RCC 7860 (cell line): Measurements from ENCODE around the gene TADA2A.

Source experiments
- DNase-seq: peaks from one replicate; pipeline ENCODE4 v3.0.0-alpha.2; 2015; ENCODE audit warnings: low spot score
- FAIRE-seq: peaks from 2 replicates; lab custom pipeline; 2012; peaks lifted over from hg19 to GRCh38; lab: Jason Lieb, UNC

The TADA2A gene

DNA sequence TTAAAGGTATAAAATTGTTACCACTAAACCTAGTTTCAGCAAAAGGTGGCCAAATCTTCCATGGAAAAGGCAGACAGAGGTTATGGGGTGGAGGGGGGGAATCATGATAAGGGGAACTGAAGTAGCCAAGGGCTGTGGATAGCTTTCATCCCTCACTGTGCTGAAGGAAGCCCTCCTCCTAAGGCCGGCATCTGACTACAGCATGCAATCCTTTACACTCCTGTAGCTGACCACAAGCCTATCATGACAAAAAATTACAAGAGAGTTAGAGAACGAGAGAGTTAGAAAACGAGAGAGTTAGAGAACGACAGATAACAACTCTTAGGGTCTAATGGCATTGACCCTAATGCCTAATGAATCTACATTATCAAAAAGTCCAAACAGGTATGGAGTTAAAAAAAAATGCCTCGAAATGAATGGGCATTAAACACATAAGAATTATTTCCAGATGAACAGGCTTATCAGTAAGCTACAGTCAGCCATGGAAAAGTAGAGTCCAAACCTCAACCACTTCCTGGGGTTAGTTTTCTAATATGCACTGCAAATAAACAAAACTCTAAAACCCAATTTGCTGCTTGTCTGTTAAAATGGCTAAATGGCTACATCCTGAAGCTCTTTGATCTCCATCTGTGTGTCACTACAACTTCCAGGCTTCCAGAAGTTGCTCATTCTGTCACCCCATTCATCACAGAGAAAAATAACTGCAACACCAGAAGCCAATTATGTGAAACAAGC, 112.7 kb downstream of the TADA2A start:
- no peak for FAIRE-seq

DNA sequence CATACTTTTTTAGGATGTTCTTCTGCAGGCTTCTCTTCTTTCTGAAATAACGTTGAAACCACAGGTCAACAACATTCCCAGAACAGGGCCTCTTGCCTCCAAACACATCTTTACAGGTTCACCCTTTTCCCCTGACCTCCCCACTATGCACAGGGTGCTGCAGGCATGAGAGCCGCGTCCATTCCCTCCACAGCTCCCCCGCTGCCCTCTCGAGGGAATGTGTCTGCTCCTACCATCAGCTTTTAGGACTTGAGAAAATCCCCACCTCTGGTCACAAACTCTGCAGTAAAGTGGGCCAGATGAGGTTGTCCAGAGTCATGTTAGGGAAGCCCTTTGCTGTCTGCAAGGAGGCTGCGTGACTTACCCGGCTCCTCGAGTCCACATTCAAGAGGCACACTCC, 113.5 kb downstream of the TADA2A start:
- FAIRE-seq (no peak), DNase-seq (no peak)

More for the DNA sequence above, 112.7 kb downstream of the TADA2A start:
- no peak for DNase-seq

DNA sequence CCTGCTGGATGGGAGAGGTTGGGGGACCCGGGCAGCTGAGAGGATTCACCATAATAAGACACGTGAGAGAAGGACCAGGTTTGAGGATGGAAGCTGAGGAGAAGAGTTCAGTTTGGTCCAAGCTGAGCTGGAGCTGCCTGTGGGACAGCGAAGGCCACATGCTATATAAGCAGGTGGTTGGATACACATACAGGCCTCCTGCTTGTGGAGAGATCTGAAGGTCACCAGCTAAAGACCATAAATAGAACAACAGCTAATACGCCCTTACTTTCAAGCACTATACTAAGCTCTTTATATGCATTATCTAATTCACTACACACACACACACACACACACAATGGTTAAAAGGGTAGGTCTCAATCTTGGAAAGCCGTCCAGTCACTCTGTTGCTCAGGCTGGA, 115.1 kb downstream of the TADA2A start:
- FAIRE-seq (no peak), DNase-seq (no peak)

DNA sequence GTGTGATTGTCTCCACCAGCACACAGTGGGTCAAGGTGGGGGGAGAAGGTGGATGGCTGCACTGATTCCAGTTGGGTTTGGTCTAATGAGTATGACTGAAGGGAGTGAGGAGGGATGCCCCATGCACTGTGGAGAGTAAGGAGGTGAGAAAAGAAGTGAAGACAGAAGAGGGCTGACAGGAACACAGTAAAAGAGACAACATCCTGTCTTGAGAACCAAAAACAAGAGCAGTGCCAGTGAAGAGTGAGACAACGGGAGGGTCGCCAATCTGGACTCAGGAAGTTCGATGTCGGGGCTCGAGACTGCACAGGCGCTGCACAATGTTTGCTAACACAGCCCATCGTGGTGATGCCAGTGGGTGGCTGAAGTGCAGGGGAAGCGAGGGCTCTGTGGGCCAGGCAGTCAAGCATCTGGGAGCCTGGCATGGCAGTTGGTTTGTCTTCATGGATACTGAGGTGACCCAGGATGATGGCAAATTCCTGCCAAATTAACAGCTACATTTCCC, 117.1 kb downstream of the TADA2A start:
- DNase-seq (no peak), FAIRE-seq (no peak)

DNA sequence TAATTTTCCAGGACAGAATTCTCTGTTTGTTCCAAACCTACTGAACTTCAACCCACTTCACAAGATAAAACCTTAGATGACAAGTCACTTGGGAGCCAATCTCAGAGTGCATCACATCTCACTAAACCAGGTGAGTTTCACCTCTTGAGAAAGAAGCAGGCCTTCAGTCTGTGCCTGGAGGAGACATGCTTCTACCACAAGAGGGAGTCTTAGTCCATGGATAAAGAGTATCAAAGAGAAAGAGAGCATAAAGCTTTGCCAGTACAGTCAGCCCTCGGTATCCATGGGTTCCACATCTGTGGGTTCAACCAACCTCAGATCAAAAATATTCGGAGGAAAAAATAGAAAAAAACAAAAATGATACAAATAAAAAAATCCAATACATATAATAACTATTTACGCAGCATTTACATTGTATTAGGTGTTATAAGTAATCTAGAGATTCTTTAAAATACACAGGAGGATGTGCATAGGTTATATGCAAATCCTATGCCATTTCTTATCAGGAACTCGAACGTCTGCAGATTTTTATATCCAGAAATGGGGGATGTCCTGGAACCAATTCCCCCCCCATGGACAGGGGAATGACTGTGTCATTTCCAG, 120.7 kb downstream of the TADA2A start:
- no peak for FAIRE-seq
- peak; percentile 62 for DNase-seq
